H7 (cell line): ENCODE measurements around the gene RAB1B. TPM values are rescaled to one million over a fixed set of nuclear protein-coding genes. Genes with fewer than 3 reads are reported as not detected.

Experiments used
- DNase-seq: peaks from one replicate; pipeline ENCODE4 v3.0.0; 2012
- H3K27me3 ChIP-seq: 2 replicates; pipeline ENCODE4 v1.6.0; 2011; ENCODE audit warnings: mild to moderate bottlenecking, low read length; ENCODE audit not compliant: control insufficient read depth, insufficient read depth
- H3K36me3 ChIP-seq: replicated peaks from 2 replicates; pipeline ENCODE4 v1.5.1; 2011; ENCODE audit warnings: low read length; ENCODE audit not compliant: control insufficient read depth, insufficient read depth
- H3K4me3 ChIP-seq: 2 replicates; pipeline ENCODE4 v1.5.1; 2011; ENCODE audit warnings: low read depth, mild to moderate bottlenecking, control low read depth, low read length, moderate library complexity; ENCODE audit not compliant: insufficient read depth
- total RNA-seq: library from RNA; depleted of rRNA; stranded (reverse); fragments of >200 nt; shearing (Covaris generic); gene quantifications from 2 replicates; pipeline ENCODE4 v1.2.3, GENCODE V29; 2014; rRNA removed

Gene RAB1B
- total RNA-seq, result 140 and 165 TPM in 2 replicates

- H3K4me3 ChIP-seq, result peak within 1 kb of the TSS; percentile 67
- H3K27me3 ChIP-seq, result no peaks in the 10 kb centered on the region
- peaks cover 19% of the 10 kb centered on the region for H3K36me3 ChIP-seq
- peak; percentile 99 for DNase-seq
These were observed at the start of gene RAB1B for GRCh38 chr11:66268244-66268951. TSS of gene RAB1B (plus strand) at chr11:66268639. CDS start at chr11:66268680, 41 bp downstream.

- H3K36me3 ChIP-seq, result peaks cover 1% of the 10 kb centered on the region
- H3K4me3 ChIP-seq, result no peak overlapping the region
- no peak for DNase-seq
- no peaks in the 10 kb centered on the region for H3K27me3 ChIP-seq
These were observed 49.4 kb upstream of the RAB1B start for GRCh38 chr11:66218846-66219620.

- Histone ChIP-seq H3K36me3 (peaks cover 4% of the 10 kb centered on the region), H3K27me3 (no peaks in the 10 kb centered on the region), H3K4me3 (no peak overlapping the region)
- DNase-seq, result no peak
These were observed 48.4 kb upstream of the RAB1B start for GRCh38 chr11:66219846-66220565.

GRCh38 chr11:66220566-66220935 is 47.9 kb upstream of the RAB1B start:
- Histone ChIP-seq H3K36me3 (peaks cover 4% of the 10 kb centered on the region), H3K27me3 (no peaks in the 10 kb centered on the region)
- DNase-seq, result no peak

GRCh38 chr11:66221012-66221411 is 47.4 kb upstream of the RAB1B start:
- Histone ChIP-seq H3K4me3 (no peak overlapping the region), H3K36me3 (peaks cover 4% of the 10 kb centered on the region), H3K27me3 (no peaks in the 10 kb centered on the region)
- peak; percentile 4 for DNase-seq

More at GRCh38 chr11:66220566-66220935, 47.9 kb upstream of the RAB1B start:
- H3K4me3 ChIP-seq, result no peak overlapping the region

GRCh38 chr11:66221726-66222236 is 46.7 kb upstream of the RAB1B start:
- peak; percentile 10 for DNase-seq
- no peaks in the 10 kb centered on the region for H3K27me3 ChIP-seq
- H3K36me3 ChIP-seq, result peaks cover 4% of the 10 kb centered on the region
- H3K4me3 ChIP-seq, result no peak overlapping the region

- H3K4me3 ChIP-seq, result no peak overlapping the region
- H3K27me3 ChIP-seq, result no peaks in the 10 kb centered on the region
- peaks cover 4% of the 10 kb centered on the region for H3K36me3 ChIP-seq
- DNase-seq, result peak; percentile 91
These were observed 45.9 kb upstream of the RAB1B start for GRCh38 chr11:66222358-66223149.

GRCh38 chr11:66224226-66224855 is 44.1 kb upstream of the RAB1B start:
- H3K27me3 ChIP-seq, result no peaks in the 10 kb centered on the region
- H3K4me3 ChIP-seq, result no peak overlapping the region
- peaks cover 4% of the 10 kb centered on the region for H3K36me3 ChIP-seq
- no peak for DNase-seq

- Histone ChIP-seq H3K4me3 (no peak overlapping the region), H3K36me3 (peaks cover 4% of the 10 kb centered on the region), H3K27me3 (no peaks in the 10 kb centered on the region)
- no peak for DNase-seq
These were observed 43.4 kb upstream of the RAB1B start for GRCh38 chr11:66225066-66225465.

GRCh38 chr11:66226101-66226500 is 42.3 kb upstream of the RAB1B start:
- Histone ChIP-seq H3K36me3 (peaks cover 5% of the 10 kb centered on the region), H3K4me3 (no peak overlapping the region), H3K27me3 (no peaks in the 10 kb centered on the region)
- DNase-seq, result no peak

- H3K36me3 ChIP-seq, result peaks cover 7% of the 10 kb centered on the region
These were observed 40.7 kb upstream of the RAB1B start for GRCh38 chr11:66227700-66228099.

GRCh38 chr11:66228521-66228920 is 39.9 kb upstream of the RAB1B start:
- Histone ChIP-seq H3K36me3 (peaks cover 9% of the 10 kb centered on the region), H3K4me3 (no peak overlapping the region), H3K27me3 (no peaks in the 10 kb centered on the region)
- DNase-seq, result peak; percentile 78

More at GRCh38 chr11:66227700-66228099, 40.7 kb upstream of the RAB1B start:
- DNase-seq, result no peak
- Histone ChIP-seq H3K27me3 (no peaks in the 10 kb centered on the region), H3K4me3 (no peak overlapping the region)

- H3K27me3 ChIP-seq, result no peaks in the 10 kb centered on the region
- no peak overlapping the region for H3K4me3 ChIP-seq
- peak; percentile 32 for DNase-seq
- peaks cover 9% of the 10 kb centered on the region for H3K36me3 ChIP-seq
These were observed 38.3 kb upstream of the RAB1B start for GRCh38 chr11:66230156-66230555.
